Hepatocyte (in vitro differentiated cells): ENCODE data around the gene CLMP. TPM values are rescaled to one million over a fixed set of nuclear protein-coding genes. Genes with fewer than 3 reads are reported as not detected.
"Not testable (repeated sequence)": the region's sequence is repeated elsewhere in the genome, so short reads cannot be mapped to it uniquely, and the experiment has no call there.

ENCODE experiments used
- DNase-seq: peaks from one replicate; pipeline ENCODE4 v3.0.0-alpha.2; 2016; ENCODE audit warnings: low spot score
- H2AFZ ChIP-seq: fragments of 200-600 bp; sonication (generic); 2 replicates; pipeline ENCODE4 v1.6.0; 2016; ENCODE audit warnings: antibody characterized with exemption, mild to moderate bottlenecking
- H3K27ac ChIP-seq: fragments of 200-600 bp; sonication (generic); 2 replicates; pipeline ENCODE4 v1.5.1; 2016; ENCODE audit warnings: mild to moderate bottlenecking
- H3K27me3 ChIP-seq: fragments of 200-600 bp; sonication (generic); 2 replicates; pipeline ENCODE4 v1.6.1; 2016
- H3K36me3 ChIP-seq: fragments of 200-600 bp; sonication (generic); replicated peaks from 2 replicates; pipeline ENCODE4 v1.5.1; 2016; ENCODE audit warnings: low read depth; ENCODE audit not compliant: insufficient read depth
- H3K4me1 ChIP-seq: fragments of 200-600 bp; sonication (generic); 2 replicates; pipeline ENCODE4 v1.5.1; 2016; ENCODE audit warnings: mild to moderate bottlenecking, moderate library complexity; ENCODE audit not compliant: insufficient read depth
- H3K4me2 ChIP-seq: fragments of 200-600 bp; sonication (generic); 2 replicates; pipeline ENCODE4 v1.6.0; 2016
- H3K4me3 ChIP-seq: fragments of 200-600 bp; sonication (generic); 2 replicates; pipeline ENCODE4 v1.5.1; 2016; ENCODE audit warnings: mild to moderate bottlenecking
- H3K79me2 ChIP-seq: fragments of 200-600 bp; sonication (generic); 2 replicates; pipeline ENCODE4 v1.6.0; 2017; ENCODE audit warnings: mild to moderate bottlenecking
- H3K9me2 ChIP-seq: fragments of 200-600 bp; sonication (generic); replicated peaks from 2 replicates; pipeline ENCODE4 v1.6.0; 2017; ENCODE audit warnings: mild to moderate bottlenecking; ENCODE audit not compliant: insufficient read depth
- H3K9me3 ChIP-seq: fragments of 200-600 bp; sonication (generic); 2 replicates; pipeline ENCODE4 v1.5.1; 2016; ENCODE audit warnings: low read depth, mild to moderate bottlenecking
- H4K20me1 ChIP-seq: fragments of 200-600 bp; sonication (generic); 2 replicates; pipeline ENCODE4 v1.6.0; 2016; ENCODE audit warnings: mild to moderate bottlenecking; ENCODE audit not compliant: insufficient read depth, poor library complexity, severe bottlenecking
- EZH2 ChIP-seq: fragments of 200-600 bp; sonication (generic); IDR thresholded peaks from 2 replicates; pipeline ENCODE4 v1.6.1; 2016; ENCODE audit warnings: antibody characterized with exemption, mild to moderate bottlenecking, borderline replicate concordance
- EZH2phosphoT487 ChIP-seq: fragments of 200-600 bp; sonication (generic); IDR thresholded peaks from one replicate; pipeline ENCODE4 v1.6.1; 2018; ENCODE audit warnings: antibody characterized with exemption, mild to moderate bottlenecking, low read depth, moderate library complexity; ENCODE audit not compliant: unreplicated experiment, severe bottlenecking
- WGBS: methylation state at CpG from one replicate; pipeline ENCODE4 v1.1.6; 2016; ENCODE audit warnings: low lambda C conversion rate; ENCODE audit errors: missing lambda C conversion rate; 5-methylcytosine and 5-hydroxymethylcytosine counted together
- polyA plus RNA-seq: library from polyadenylated mRNA; unstranded; fragments of >200 nt; fragmentation: Nextera tagmentation; extraction: Ambion mirVana; gene quantifications from 2 replicates; pipeline ENCODE4 v1.2.1, GENCODE V29; 2016
- total RNA-seq: library from RNA; depleted of rRNA; stranded (reverse); fragments of >200 nt; gene quantifications from 2 replicates; pipeline ENCODE4 v1.2.3, GENCODE V29; 2014
- TF ChIP-seq, protein P1 (sequence below): fragments of 200-600 bp; sonication (generic); IDR thresholded peaks from 2 replicates; pipeline ENCODE4 v1.5.1; 2016; ENCODE audit warnings: antibody characterized with exemption, mild to moderate bottlenecking; ENCODE audit not compliant: poor library complexity

Gene CLMP
- total and polyA plus RNA-seq, 2 experiments from 2014 or later = 23.3 to 59.4 TPM

DNA sequence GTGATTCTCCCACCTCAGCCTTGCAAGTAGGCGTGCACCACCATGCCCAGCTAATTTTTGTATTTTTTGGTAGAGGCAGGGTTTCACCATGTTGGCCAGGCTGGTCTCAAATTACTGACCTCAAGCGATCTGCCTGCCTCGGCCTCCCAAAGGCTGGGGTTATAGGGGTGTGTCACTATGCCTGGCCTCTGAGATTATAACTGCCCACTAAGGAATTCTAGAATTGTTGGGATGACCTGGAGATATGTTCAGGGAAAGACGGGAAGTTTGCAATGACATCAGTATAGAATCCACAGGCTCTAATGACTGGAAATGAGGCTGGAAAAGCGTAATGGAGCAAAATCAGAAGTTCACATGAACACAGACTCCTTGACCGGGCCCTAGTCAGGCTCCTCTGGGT lies 62.2 kb downstream of the CLMP start:
- Histone ChIP-seq H4K20me1 (no peaks in the 10 kb centered on the region), H3K4me3 (no peak overlapping the region), H3K79me2 (peaks cover 9% of the 10 kb centered on the region), H3K4me1 (peaks cover 21% of the 10 kb centered on the region), H2AFZ (no peak overlapping the region), H3K36me3 (no peaks in the 10 kb centered on the region), H3K9me3 (no peaks in the 10 kb centered on the region), H3K27ac (no peak overlapping the region), H3K9me2 (no peaks in the 10 kb centered on the region), H3K4me2 (no peak overlapping the region), H3K27me3 (no peaks in the 10 kb centered on the region)
- TF ChIP-seq EZH2phosphoT487 (no peak), EZH2 (no peak)
- TF ChIP-seq, protein P1, sequence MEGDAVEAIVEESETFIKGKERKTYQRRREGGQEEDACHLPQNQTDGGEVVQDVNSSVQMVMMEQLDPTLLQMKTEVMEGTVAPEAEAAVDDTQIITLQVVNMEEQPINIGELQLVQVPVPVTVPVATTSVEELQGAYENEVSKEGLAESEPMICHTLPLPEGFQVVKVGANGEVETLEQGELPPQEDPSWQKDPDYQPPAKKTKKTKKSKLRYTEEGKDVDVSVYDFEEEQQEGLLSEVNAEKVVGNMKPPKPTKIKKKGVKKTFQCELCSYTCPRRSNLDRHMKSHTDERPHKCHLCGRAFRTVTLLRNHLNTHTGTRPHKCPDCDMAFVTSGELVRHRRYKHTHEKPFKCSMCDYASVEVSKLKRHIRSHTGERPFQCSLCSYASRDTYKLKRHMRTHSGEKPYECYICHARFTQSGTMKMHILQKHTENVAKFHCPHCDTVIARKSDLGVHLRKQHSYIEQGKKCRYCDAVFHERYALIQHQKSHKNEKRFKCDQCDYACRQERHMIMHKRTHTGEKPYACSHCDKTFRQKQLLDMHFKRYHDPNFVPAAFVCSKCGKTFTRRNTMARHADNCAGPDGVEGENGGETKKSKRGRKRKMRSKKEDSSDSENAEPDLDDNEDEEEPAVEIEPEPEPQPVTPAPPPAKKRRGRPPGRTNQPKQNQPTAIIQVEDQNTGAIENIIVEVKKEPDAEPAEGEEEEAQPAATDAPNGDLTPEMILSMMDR = no peak
- no peak for DNase-seq
- WGBS = 90% methylated on average over 6 of the region's 6 CpGs

DNA sequence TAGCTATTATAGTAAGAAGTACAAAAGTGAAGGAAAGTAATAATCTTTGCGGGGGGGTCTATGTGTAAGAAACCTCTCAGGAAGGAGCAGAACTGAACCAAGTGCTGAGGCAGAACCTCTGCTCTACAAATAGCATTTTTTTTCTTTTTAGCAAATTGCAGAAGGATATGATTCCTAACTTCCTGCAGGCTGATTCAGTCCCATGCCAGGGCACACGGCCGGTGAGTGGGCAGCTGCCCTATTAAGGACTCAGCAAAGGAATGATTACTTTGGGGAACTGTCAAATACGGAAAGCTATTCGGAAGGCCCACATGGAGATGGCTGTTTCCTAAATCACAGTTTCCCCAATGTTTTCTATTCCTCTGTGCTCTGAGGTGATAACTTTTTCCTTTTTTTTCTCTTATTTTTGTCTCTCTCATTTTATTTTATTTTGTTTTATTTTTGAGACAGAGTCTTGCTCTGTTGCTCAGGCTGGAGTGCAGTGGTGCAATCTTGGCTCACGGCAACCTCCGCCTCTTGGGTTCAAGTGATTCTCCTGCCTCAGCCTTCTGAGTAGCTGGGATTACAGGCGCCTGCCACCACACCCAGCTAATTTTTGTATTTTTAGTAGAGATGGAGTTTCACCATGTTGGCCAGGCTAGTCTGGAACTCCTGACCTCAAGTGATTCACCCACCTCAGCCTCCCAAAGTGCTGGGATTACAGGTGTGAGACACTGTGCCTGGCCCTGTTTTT lies 62.8 kb downstream of the CLMP start:
- H3K79me2 ChIP-seq, H3K9me3 ChIP-seq, H2AFZ ChIP-seq, H3K27me3 ChIP-seq, H3K27ac ChIP-seq, H4K20me1 ChIP-seq, DNase-seq, H3K4me2 ChIP-seq, H3K4me3 ChIP-seq, H3K36me3 ChIP-seq, H3K9me2 ChIP-seq: not testable (repeated sequence)
- 93% methylated on average over 8 of the region's 8 CpGs for WGBS
- peaks cover 14% of the 10 kb centered on the region for H3K4me1 ChIP-seq

DNA sequence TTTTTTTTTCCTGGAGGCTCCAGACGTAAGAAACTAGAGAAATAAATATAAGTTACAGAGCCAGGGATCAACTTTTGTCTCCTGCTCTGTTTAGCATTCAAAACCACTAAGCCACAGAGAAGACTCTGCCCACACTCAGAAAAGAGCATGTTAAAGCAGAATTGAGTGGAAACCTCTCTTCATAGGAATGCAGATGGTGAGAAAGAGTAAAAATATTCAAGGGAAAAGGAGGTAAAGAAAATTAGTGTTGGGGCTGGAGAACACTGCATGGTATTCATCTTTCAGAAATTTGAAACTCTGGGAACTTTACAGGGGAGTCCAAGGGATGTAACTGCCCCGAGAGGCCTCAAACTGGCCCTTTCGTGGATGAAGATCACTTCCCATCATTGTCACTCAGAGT lies 65.1 kb downstream of the CLMP start:
- peaks cover 10% of the 10 kb centered on the region for H3K4me1 ChIP-seq
- no peaks in the 10 kb centered on the region for H3K9me2 ChIP-seq
- no peak overlapping the region for H2AFZ ChIP-seq
- H3K27me3 ChIP-seq = no peaks in the 10 kb centered on the region
- no peak for DNase-seq
- H3K9me3 ChIP-seq = no peaks in the 10 kb centered on the region
- no peak overlapping the region for H3K4me2 ChIP-seq
- peaks cover 9% of the 10 kb centered on the region for H3K79me2 ChIP-seq
- H3K36me3 ChIP-seq = no peaks in the 10 kb centered on the region
- no peak overlapping the region for H3K4me3 ChIP-seq
- TF ChIP-seq EZH2phosphoT487 (no peak), EZH2 (no peak)
- TF ChIP-seq, protein P1 = no peak
- peak overlapping the region; percentile 40 for H3K27ac ChIP-seq
- 50% methylated on average over 3 of the region's 3 CpGs for WGBS
- H4K20me1 ChIP-seq = no peaks in the 10 kb centered on the region

DNA sequence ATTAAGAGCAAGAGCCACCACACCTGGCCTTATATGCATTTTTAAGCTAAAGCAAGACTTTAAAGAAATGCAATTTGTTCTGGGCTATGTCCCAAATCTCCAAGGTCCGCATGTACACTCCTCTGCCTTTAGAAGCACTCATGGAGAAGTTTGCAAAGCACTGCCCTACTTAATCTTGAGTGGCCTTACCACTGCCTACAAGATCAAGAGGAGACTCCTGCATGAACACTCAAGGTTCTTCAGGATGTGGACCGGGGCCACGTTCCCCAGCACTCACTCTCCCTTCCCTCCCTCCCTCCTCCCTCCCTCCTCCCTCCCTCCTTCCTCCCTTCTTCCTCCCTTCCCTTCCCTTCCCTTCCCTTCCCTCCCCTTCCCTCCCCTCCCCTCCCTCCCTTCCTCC lies 69.9 kb downstream of the CLMP start:
- Histone ChIP-seq H3K9me2 (no peaks in the 10 kb centered on the region), H4K20me1 (no peaks in the 10 kb centered on the region), H3K4me1 (peaks cover 8% of the 10 kb centered on the region), H3K27me3 (no peaks in the 10 kb centered on the region), H3K36me3 (no peaks in the 10 kb centered on the region), H3K4me2 (no peak overlapping the region), H3K9me3 (no peaks in the 10 kb centered on the region), H3K27ac (no peak overlapping the region), H2AFZ (no peak overlapping the region), H3K79me2 (peaks cover 7% of the 10 kb centered on the region), H3K4me3 (no peak overlapping the region)
- TF ChIP-seq, protein P1 = no peak
- TF ChIP-seq EZH2 (no peak), EZH2phosphoT487 (no peak)
- WGBS = 67% methylated on average over 1 of the region's 3 CpGs
- no peak for DNase-seq
